ENCODE results near the gene EFL1. TPM values are rescaled to one million over a fixed set of nuclear protein-coding genes. Genes with fewer than 3 reads are reported as not detected.
A peak's percentile ranks its signal among the peaks of the same experiment; 100 is the strongest.
"Not testable (repeated sequence)": the region's sequence is repeated elsewhere in the genome, so short reads cannot be mapped to it uniquely, and the experiment has no call there.

EFL1 gene
- total RNA-seq, 1 experiment from 2014 or later: 29.1 TPM

DNA sequence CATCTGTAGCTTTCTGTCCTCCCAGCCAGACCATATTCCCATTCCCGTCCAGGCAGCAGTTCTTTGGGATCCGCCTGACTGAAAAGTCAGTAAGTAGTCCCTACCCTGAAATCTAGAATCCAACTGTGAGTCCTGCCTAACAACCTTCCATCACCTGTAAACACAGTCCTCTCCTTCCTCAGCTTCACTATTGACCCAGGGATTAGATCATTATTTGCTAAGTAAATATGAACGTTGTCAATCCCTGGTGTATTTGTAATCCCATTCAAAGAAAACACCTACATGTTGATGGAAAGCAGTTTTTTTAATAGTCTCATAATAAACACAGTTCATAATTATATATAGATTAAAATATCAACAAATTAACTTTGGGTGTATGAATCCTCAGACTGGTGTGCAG lies 816 bp upstream of the EFL1 start:
- peak; percentile 12 for DNase-seq

DNA sequence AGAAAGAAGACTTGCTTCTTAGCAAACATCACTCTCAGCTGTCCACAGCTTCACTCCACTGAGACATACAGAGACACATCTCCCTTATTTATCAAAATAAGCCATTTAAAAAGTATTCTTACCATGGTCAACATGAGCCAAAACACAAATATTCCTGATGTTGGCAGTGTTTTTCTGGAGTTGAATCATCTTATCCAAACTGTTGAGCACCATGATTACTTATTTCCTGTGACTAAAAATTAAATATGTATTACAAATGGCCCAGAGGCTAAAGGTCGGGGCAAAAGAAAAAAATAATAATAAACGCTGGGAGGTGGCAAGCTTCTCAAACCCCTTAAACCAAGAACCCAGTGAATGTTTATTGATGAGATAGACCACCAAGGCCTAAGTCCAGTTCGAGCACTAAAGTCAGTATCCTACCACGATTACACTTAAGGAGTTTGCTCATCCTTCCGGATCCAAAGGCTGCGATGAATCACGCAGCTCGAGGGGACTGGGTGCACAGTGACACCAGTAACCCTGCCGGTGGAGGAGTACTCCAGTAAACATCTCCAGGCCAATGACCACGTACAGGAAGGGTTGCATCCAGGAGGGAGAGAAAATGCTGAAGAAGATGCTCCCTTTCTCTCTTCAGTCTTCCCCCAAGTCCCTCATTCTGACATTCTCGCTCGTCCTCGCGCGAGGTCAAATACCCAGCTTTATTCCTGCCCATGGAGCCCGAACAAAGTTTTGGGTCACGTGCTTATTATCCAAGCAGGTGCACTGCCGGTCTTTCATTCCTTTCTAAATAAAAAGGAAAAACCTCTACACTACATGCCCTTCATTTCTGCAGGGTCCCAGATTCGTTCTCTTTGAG lies 740 bp downstream of the EFL1 start:
- intact Hi-C loops (cut with micrococcal nuclease; ENCODE audit: unreplicated experiment); BruUV-seq (replicated peaks); DNase-seq; H3K27me3 Mint-ChIP-seq (ENCODE audit: unreplicated experiment); H3K9me3 Mint-ChIP-seq (ENCODE audit: low read depth, unreplicated experiment): not testable (repeated sequence)
- Mint-ChIP-seq H3K27ac (ENCODE audit: unreplicated experiment) (peak overlapping the region; percentile 83), H3K4me1 (ENCODE audit: low read depth, unreplicated experiment) (peaks cover 12% of the 10 kb centered on the region), H3K36me3 (ENCODE audit: insufficient read depth, unreplicated experiment) (peaks cover 25% of the 10 kb centered on the region), H3K4me3 (ENCODE audit: low read depth, unreplicated experiment) (peak overlapping the region; percentile 88)
- CTCF ChIA-PET: interaction anchor here (0.6 kb wide), 1 partner anchor 382 kb away, joined by 3 read pairs; no protein-coding TSS in a partner anchor

More for the DNA sequence above, 816 bp upstream of the EFL1 start:
- Mint-ChIP-seq H3K36me3 (ENCODE audit: insufficient read depth, unreplicated experiment) (peaks cover 19% of the 10 kb centered on the region), H3K27me3 (ENCODE audit: unreplicated experiment) (no peaks in the 10 kb centered on the region), H3K4me1 (ENCODE audit: low read depth, unreplicated experiment) (peaks cover 12% of the 10 kb centered on the region), H3K4me3 (ENCODE audit: low read depth, unreplicated experiment) (peak overlapping the region; percentile 88), H3K9me3 (ENCODE audit: low read depth, unreplicated experiment) (no peaks in the 10 kb centered on the region), H3K27ac (ENCODE audit: unreplicated experiment) (peak overlapping the region; percentile 83)
- BruUV-seq (replicated peaks): no TSS peak
- TF ChIP-seq, protein P1, sequence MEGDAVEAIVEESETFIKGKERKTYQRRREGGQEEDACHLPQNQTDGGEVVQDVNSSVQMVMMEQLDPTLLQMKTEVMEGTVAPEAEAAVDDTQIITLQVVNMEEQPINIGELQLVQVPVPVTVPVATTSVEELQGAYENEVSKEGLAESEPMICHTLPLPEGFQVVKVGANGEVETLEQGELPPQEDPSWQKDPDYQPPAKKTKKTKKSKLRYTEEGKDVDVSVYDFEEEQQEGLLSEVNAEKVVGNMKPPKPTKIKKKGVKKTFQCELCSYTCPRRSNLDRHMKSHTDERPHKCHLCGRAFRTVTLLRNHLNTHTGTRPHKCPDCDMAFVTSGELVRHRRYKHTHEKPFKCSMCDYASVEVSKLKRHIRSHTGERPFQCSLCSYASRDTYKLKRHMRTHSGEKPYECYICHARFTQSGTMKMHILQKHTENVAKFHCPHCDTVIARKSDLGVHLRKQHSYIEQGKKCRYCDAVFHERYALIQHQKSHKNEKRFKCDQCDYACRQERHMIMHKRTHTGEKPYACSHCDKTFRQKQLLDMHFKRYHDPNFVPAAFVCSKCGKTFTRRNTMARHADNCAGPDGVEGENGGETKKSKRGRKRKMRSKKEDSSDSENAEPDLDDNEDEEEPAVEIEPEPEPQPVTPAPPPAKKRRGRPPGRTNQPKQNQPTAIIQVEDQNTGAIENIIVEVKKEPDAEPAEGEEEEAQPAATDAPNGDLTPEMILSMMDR (IDR thresholded peaks at IDR 0.05; ENCODE audit: unreplicated experiment): no peak
- intact Hi-C loops (cut with micrococcal nuclease; ENCODE audit: unreplicated experiment): no loop called here
- CTCF ChIA-PET: no interaction called here

DNA sequence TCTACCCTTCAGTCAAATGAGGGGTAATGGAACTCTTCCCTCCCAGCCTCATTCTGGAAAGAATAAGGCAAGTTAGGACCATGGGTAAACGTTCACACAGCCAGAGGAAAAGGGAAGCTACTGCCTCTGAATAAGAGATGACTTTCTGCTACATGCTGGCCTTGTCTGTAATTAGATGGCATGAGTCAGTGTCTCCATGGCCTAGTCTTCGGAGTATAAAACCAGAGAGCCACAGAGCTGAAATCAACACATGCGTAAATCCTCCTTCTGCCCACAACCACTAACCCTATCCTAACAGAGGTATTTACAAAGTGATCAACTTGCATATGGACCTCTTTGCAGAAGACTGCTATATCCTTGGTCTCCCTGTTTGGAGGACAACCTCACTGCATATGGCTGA lies 14.3 kb downstream of the EFL1 start:
- H3K36me3 Mint-ChIP-seq (ENCODE audit: insufficient read depth, unreplicated experiment); BruUV-seq (replicated peaks); H3K27ac Mint-ChIP-seq (ENCODE audit: unreplicated experiment); intact Hi-C loops (cut with micrococcal nuclease; ENCODE audit: unreplicated experiment); H3K9me3 Mint-ChIP-seq (ENCODE audit: low read depth, unreplicated experiment); H3K4me1 Mint-ChIP-seq (ENCODE audit: low read depth, unreplicated experiment); DNase-seq; H3K27me3 Mint-ChIP-seq (ENCODE audit: unreplicated experiment); H3K4me3 Mint-ChIP-seq (ENCODE audit: low read depth, unreplicated experiment): not testable (repeated sequence)
- CTCF ChIA-PET: interaction anchor here (0.6 kb wide), 2 partner anchors 103 to 203 kb away, joined by 3 to 6 read pairs; partner anchors contain the start of gene MEX3B

GRCh38 chr15:82245956-82246355 lies 16.6 kb downstream of the EFL1 start:
- H3K9me3 Mint-ChIP-seq (ENCODE audit: low read depth, unreplicated experiment); H3K4me1 Mint-ChIP-seq (ENCODE audit: low read depth, unreplicated experiment); H3K4me3 Mint-ChIP-seq (ENCODE audit: low read depth, unreplicated experiment); H3K27me3 Mint-ChIP-seq (ENCODE audit: unreplicated experiment); H3K36me3 Mint-ChIP-seq (ENCODE audit: insufficient read depth, unreplicated experiment); DNase-seq; CTCF ChIA-PET; H3K27ac Mint-ChIP-seq (ENCODE audit: unreplicated experiment); BruUV-seq (replicated peaks); intact Hi-C loops (cut with micrococcal nuclease; ENCODE audit: unreplicated experiment): not testable (repeated sequence)

- CTCF ChIA-PET; H3K4me3 Mint-ChIP-seq (ENCODE audit: low read depth, unreplicated experiment); H3K36me3 Mint-ChIP-seq (ENCODE audit: insufficient read depth, unreplicated experiment); BruUV-seq (replicated peaks); intact Hi-C loops (cut with micrococcal nuclease; ENCODE audit: unreplicated experiment); H3K27me3 Mint-ChIP-seq (ENCODE audit: unreplicated experiment); DNase-seq; H3K9me3 Mint-ChIP-seq (ENCODE audit: low read depth, unreplicated experiment); H3K27ac Mint-ChIP-seq (ENCODE audit: unreplicated experiment); H3K4me1 Mint-ChIP-seq (ENCODE audit: low read depth, unreplicated experiment): not testable (repeated sequence)
Measured at GRCh38 chr15:82243644-82244043, 18.9 kb downstream of the EFL1 start.

- DNase-seq; CTCF ChIA-PET; H3K27ac Mint-ChIP-seq (ENCODE audit: unreplicated experiment); H3K27me3 Mint-ChIP-seq (ENCODE audit: unreplicated experiment); H3K4me1 Mint-ChIP-seq (ENCODE audit: low read depth, unreplicated experiment); H3K4me3 Mint-ChIP-seq (ENCODE audit: low read depth, unreplicated experiment); H3K9me3 Mint-ChIP-seq (ENCODE audit: low read depth, unreplicated experiment); BruUV-seq (replicated peaks); H3K36me3 Mint-ChIP-seq (ENCODE audit: insufficient read depth, unreplicated experiment); intact Hi-C loops (cut with micrococcal nuclease; ENCODE audit: unreplicated experiment): not testable (repeated sequence)
Measured at GRCh38 chr15:82241836-82242499, 20.6 kb downstream of the EFL1 start.
